Stimulated activated CD4-positive, alpha-beta T cell treated with anti-CD3 and anti-CD28 coated beads, TNF-alpha, amount 100 ng/mL, for 1 hour (primary cell): ENCODE measurements around the gene PVALEF.

ENCODE experiments used
- DNase-seq, 3 donors: peaks; one replicate each; pipeline ENCODE4 v3.0.0-alpha.2; 2020; ENCODE audit warnings: low read depth in 3 of 3, low spot score in 1 of 3

PVALEF gene

GRCh38 chr17:81165246-81166032 lies at the start of gene PVALEF:
TSS of gene PVALEF (plus strand) at chr17:81165507. CDS start at chr17:81181227, 15,720 bp downstream.
- no peak for DNase-seq

- no peak for DNase-seq
Measured at GRCh38 chr17:81115749-81116464, 49.4 kb upstream of the PVALEF start.

- no peak for DNase-seq
Measured at GRCh38 chr17:81116704-81117103, 48.6 kb upstream of the PVALEF start.

GRCh38 chr17:81117672-81118198 lies 47.6 kb upstream of the PVALEF start:
- no peak for DNase-seq

GRCh38 chr17:81118308-81119221 lies 46.7 kb upstream of the PVALEF start:
- DNase-seq: no peak

DNA sequence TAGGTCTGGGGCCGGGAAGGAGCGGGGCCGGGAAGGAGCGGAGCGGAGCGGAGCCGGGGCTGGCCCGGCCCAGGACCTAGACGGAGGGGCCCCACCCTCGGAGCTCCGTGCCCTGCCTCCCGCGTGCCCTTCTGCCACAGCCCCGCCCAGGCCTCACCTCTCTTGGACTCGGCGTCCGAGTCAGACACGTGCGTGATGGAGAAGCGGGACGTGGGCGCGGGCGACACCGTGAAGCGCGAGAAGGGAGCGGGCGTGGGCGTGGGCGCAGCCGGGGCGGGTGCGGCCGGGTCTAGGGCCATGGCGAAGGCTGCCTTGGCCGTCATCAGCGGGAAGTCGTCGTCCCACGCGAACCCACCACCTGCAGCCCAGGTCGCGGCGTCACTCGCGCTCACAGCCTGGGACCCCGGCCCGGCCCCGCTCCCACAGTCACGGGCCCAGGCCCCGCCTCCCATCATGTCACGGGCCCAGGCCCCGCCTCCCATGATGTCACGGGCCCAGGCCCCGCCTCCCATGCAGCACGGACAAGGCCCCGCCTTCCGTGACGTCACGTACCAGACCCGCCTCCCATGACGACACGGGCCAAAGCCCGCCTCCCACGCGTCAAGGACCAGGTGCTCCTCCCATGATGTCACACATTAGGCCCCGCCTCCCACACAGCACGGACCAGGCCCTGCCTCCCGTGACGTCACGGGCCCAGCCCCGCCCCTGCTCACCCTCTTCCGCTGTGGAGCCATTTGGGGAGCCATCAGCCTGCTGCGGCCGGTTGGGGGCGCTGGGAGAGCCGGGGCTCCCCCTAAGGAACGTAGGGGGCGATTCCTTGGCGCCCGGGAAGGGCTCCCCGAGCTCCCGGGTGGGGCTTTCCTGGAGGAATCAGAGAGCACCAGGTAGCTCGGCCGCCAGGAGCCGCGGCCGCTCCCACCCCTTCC lies 45.8 kb upstream of the PVALEF start:
- peak; percentile 44 to 70 (median 53) for DNase-seq

DNA sequence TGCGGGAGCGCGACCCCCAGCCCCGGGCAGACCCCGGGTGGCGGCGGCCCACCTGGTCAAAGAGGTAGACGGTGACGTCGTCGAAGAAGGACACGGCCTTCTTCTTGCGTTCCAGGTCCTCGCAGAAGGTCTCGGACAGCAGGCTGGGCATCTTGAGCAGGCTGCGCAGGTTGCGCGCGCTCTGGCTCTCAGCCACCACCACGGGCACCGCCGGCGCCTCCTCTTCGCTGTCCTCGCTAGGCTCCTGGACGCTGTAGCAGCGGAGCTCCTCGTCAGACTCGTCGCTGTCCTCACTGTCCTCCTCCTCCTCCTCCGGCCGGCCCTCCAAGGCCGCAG lies 45.2 kb upstream of the PVALEF start:
- DNase-seq: no peak

DNA sequence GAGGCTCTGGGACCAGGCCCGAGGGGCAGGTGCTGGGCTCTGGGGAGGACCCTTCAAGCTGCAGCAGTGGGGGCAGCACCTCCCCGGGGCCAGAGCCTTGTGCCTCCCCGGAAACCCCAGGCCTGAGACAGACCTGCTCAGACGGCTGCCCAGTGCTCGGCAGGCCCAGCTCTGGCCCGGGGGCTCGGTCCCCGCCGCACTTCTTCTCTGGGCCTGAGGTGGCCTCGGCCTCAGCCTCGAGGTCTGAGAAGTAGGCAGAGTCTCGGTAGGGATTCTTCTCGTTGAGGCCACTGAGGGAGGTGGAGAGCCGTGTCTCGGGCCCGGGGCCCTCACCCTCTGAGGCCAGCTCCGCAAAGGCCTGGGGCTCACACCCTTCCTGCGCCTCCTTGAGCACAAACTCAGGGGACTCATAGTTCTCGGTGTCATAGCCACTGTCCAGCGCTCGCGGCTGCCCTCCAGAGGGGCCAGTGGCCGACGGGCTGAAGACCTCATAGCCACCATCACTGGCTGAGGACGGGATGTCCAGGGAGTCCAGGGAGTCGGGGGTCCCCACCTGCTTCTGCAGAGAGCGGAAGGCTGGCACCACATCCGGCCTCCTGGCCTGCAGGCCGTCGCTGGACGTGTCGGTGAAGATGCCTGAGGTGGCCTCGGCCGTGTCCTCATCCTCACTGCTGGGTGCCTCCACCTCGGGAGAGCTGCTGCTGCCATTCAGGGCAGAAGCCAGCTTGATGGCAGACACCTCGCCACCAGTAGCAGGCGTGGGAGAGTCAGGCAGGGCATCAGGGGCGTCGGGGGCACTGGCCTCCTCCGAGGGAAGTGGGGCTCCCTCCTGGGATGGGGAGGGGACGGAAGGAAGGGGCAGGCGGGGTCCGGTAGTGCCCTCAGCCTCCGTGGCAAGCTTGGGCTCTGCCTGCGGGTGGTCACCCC lies 44.3 kb upstream of the PVALEF start:
- DNase-seq: no peak

DNA sequence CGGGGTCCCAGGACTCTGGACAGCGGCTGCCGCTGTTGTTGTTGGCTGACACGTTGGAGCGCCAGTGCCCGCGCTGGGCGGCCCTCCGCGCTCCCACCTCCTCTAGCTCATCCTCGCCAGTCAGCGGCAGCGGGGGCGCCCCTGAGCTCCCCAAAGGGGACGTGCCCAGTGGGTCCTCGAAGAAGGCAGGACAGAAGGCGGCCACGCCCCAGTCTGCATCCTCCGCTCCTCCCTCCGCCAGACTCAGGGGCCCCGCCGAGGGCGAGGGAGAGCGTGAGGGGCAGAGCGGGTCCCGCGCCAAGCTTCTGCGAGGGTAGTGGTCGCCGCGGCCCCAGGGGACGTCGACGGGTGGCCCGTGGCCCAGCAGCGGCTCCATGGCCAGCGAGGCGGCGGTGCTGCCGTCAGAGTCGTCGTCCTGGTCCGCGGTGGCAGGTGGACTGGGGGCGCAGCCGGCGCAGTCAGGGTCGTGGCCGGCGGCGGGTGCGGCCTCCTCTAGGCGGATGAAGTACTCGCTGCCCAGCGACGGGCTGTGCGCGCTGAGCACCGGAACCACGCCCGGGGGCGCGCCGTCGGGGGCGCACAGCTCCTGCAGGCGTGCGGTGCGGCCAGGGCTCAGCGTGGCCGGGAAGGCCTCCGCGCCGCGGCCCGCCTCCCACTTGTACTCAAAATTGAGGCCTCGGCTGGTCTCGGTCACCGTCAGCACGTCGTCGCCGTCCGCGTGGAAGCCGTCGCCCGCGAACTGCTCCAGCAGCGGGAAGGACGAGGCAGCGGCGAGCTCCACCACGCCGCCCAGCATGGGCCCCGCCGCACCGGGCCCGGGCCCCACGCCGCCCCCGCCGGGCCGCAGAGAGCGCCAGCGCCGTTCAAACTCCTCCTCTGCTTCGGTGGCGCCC lies 43.2 kb upstream of the PVALEF start:
- DNase-seq: no peak

GRCh38 chr17:81123052-81124048 lies 42.0 kb upstream of the PVALEF start:
- no peak for DNase-seq

- no peak for DNase-seq
Measured at GRCh38 chr17:81124377-81124776, 40.9 kb upstream of the PVALEF start.

- DNase-seq: no peak
Measured at GRCh38 chr17:81125573-81126081, 39.7 kb upstream of the PVALEF start.

- DNase-seq: no peak
Measured at GRCh38 chr17:81126281-81127132, 38.8 kb upstream of the PVALEF start.

DNA sequence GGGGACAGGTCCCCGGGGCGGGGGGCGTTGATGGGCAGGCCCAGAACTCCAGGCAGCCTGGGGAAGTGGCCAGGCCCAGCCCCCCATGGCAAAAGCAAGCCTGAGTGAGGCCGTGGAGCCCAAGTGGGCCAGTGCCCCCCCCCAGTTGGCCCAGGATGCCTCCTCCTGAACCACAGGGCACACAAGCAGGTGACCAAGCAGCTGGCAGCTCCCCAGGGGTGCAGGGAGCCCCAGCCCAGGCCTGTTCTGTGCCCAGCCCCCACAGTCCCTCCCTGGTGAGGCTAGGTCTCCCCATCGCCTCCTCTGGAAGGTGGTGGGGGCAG lies 38.2 kb upstream of the PVALEF start:
- no peak for DNase-seq

DNA sequence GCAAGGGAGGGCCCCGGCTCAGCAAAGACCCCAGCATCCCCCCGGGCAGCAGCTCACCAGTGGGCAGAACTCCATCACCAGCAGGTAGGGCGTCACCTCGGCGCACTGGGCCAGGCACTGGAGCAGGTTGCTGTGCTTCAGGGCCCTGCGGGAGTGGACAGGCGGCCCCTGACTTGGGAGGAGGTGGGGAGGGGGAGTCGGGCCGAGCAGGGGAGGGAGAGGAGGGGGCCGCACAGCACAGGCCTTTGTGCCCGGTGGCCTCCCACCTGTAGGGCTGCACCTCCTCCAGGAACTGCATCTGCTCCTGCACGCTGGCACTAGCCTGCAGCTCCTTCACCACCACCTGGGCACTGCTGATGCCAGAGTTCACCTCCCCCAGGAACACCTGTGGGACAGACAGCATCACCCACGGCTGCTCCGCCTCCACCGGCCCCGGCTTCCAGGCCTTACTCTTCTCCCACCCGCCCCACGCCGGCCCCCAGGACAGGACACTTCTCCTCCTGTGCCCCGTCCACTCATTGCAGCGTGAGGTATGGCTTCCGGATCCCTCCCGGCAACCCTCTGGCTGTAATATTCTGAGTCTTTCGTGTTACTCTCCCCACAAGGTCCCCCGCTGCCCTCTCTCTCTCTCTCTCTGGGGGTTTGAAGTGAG lies 37.7 kb upstream of the PVALEF start:
- DNase-seq: no peak

- no peak for DNase-seq
Measured at GRCh38 chr17:81128338-81128737, 37.0 kb upstream of the PVALEF start.
